NCI-H345 (cell line): ENCODE measurements around the gene IDH2.
"Not testable (repeated sequence)": the region's sequence is repeated elsewhere in the genome, so short reads cannot be mapped to it uniquely, and the experiment has no call there.

ENCODE experiments used
- DNase-seq: peaks from one replicate; lab custom pipeline; 2025; lab: John Stamatoyannopoulos, UW

IDH2 gene

GRCh38 chr15:90114451-90114901, 12.2 kb upstream of the IDH2 start:
- no peak for DNase-seq

- DNase-seq, result no peak
Measured at GRCh38 chr15:90113166-90113565, 10.9 kb upstream of the IDH2 start.

- not testable (repeated sequence) for DNase-seq
Measured at GRCh38 chr15:90109163-90109751, 7.0 kb upstream of the IDH2 start.

- not testable (repeated sequence) for DNase-seq
Measured at GRCh38 chr15:90108038-90108437, 5.8 kb upstream of the IDH2 start.

GRCh38 chr15:90106522-90107117, 4.4 kb upstream of the IDH2 start:
- DNase-seq, result peak; percentile 59

- DNase-seq, result no peak
Measured at GRCh38 chr15:90105521-90105920, 3.3 kb upstream of the IDH2 start.

GRCh38 chr15:90104551-90104950, 2.3 kb upstream of the IDH2 start:
- peak; percentile 36 for DNase-seq

- peak; percentile 77 for DNase-seq
Measured at GRCh38 chr15:90103701-90104329, 1.5 kb upstream of the IDH2 start.

- no peak for DNase-seq
Measured at GRCh38 chr15:90101130-90101968, 919 bp downstream of the IDH2 start.

- DNase-seq, result peak; percentile 20
Measured at GRCh38 chr15:90099868-90100831, 2.1 kb downstream of the IDH2 start.

- DNase-seq, result no peak
Measured at GRCh38 chr15:90099072-90099867, 3.0 kb downstream of the IDH2 start.

- DNase-seq, result no peak
Measured at GRCh38 chr15:90097475-90097874, 4.8 kb downstream of the IDH2 start.

- peak; percentile 90 for DNase-seq
Measured at GRCh38 chr15:90095521-90095959, 6.7 kb downstream of the IDH2 start.

GRCh38 chr15:90091156-90091931, 10.9 kb downstream of the IDH2 start:
- no peak for DNase-seq

- no peak for DNase-seq
Measured at GRCh38 chr15:90090226-90090848, 11.9 kb downstream of the IDH2 start.

- DNase-seq, result peak; percentile 10
Measured at GRCh38 chr15:90087454-90088154, 14.7 kb downstream of the IDH2 start.

- DNase-seq, result no peak
Measured at GRCh38 chr15:90086868-90087268, 15.4 kb downstream of the IDH2 start.

- DNase-seq, result no peak
Measured at GRCh38 chr15:90085565-90085964, 16.7 kb downstream of the IDH2 start.
